Endothelial cell of umbilical vein (primary cell): Measurements from ENCODE around the gene VPS37D. TPM values are rescaled to one million over a fixed set of nuclear protein-coding genes. Genes with fewer than 3 reads are reported as not detected.

Experiments
- BruUV-seq: library from RNA; stranded (reverse); fragments of 400-500 nt; replicated peaks from 2 replicates; lab custom pipeline; 2021; lab: Mats Ljungman, UMichigan
- CTCF ChIA-PET: fragments of 300-600, 350-600 bp; sonication (Branson Sonifier 250); formaldehyde crosslinking; loops from one replicate; lab custom pipeline; 2021; ENCODE audit warnings: antibody characterized with exemption, inconsistent platforms; lab: Charles Lee
- POLR2A ChIA-PET: fragments of 300-600, 350-600 bp; sonication (Branson Sonifier 250); formaldehyde crosslinking; loops from one replicate; lab custom pipeline; 2021; ENCODE audit warnings: antibody characterized with exemption, inconsistent platforms; lab: Charles Lee
- DNase-seq: peaks from one replicate; pipeline ENCODE4 v3.0.0-alpha.2; 2011; ENCODE audit warnings: low read depth, low spot score
- FAIRE-seq: peaks from 2 replicates; lab custom pipeline; 2011; peaks lifted over from hg19 to GRCh38; lab: Jason Lieb, UNC
- H2AFZ ChIP-seq: 2 replicates; pipeline ENCODE4 v1.6.0; 2012; ENCODE audit warnings: low read depth, low read length, control low read depth, inconsistent platforms
- H3K27ac ChIP-seq: 2 replicates; pipeline ENCODE4 v1.5.1; 2011; ENCODE audit warnings: low read depth, mild to moderate bottlenecking, control low read depth, low read length, moderate library complexity; ENCODE audit not compliant: insufficient read depth
- H3K27me3 ChIP-seq, 2 experiments: 2 replicates each; pipeline versions ENCODE4 v1.6.0 to v1.6.1; 2011; ENCODE audit warnings: low read length in 2 of 2, mixed read lengths in 1 of 2; ENCODE audit not compliant: control insufficient read depth in 2 of 2, insufficient read depth in 2 of 2
- H3K36me3 ChIP-seq, 2 experiments: 2 replicates in 1 of 2; 3 replicates in 1 of 2; pipeline ENCODE4 v1.5.1; 2011; ENCODE audit warnings: low read length in 2 of 2, mild to moderate bottlenecking in 1 of 2, moderate library complexity in 1 of 2; ENCODE audit not compliant: control insufficient read depth in 2 of 2, insufficient read depth in 2 of 2; ENCODE audit errors: extremely low read depth in 1 of 2
- H3K4me1 ChIP-seq: 3 replicates; pipeline ENCODE4 v1.5.1; 2011; ENCODE audit warnings: mild to moderate bottlenecking, low read length; ENCODE audit not compliant: control insufficient read depth, insufficient read depth; ENCODE audit errors: extremely low read depth
- H3K4me2 ChIP-seq: 2 replicates; pipeline ENCODE4 v1.6.1; 2011; ENCODE audit warnings: low read length, control low read depth, mixed read lengths; ENCODE audit not compliant: insufficient read depth
- H3K4me3 ChIP-seq, 3 experiments: fragments of 200-600 bp in 1 of 3; sonication (generic), shearing (Covaris generic) in 1 of 3; replicated peaks in 1 of 3; 2 replicates each; pipeline ENCODE4 v1.5.1; 2011 to 2016; ENCODE audit warnings: control low read depth in 3 of 3, low read length in 3 of 3, mild to moderate bottlenecking in 2 of 3, inconsistent platforms in 1 of 3, low read depth in 1 of 3, moderate library complexity in 1 of 3; ENCODE audit not compliant: insufficient read depth in 1 of 3
- H3K79me2 ChIP-seq: 2 replicates; pipeline ENCODE4 v1.6.0; 2012; ENCODE audit warnings: low read length, inconsistent platforms; ENCODE audit not compliant: control insufficient read depth, insufficient read depth
- H3K9ac ChIP-seq: replicated peaks from 2 replicates; pipeline ENCODE3; 2011; ENCODE audit warnings: low read length, control low read depth; ENCODE audit not compliant: insufficient read depth; ENCODE audit errors: extremely low read depth
- H3K9me1 ChIP-seq: replicated peaks from 3 replicates; pipeline ENCODE4 v1.6.0; 2011; ENCODE audit warnings: mild to moderate bottlenecking, low read length; ENCODE audit not compliant: control insufficient read depth, insufficient read depth; ENCODE audit errors: extremely low read depth
- H3K9me3 ChIP-seq: replicated peaks from 2 replicates; pipeline ENCODE4 v1.5.1; 2012; ENCODE audit warnings: low read length, inconsistent platforms; ENCODE audit not compliant: control insufficient read depth, insufficient read depth
- H4K20me1 ChIP-seq: replicated peaks from 2 replicates; pipeline ENCODE3; 2011; ENCODE audit warnings: mild to moderate bottlenecking, low read length; ENCODE audit not compliant: control insufficient read depth, insufficient read depth; ENCODE audit errors: extremely low read depth
- EZH2 ChIP-seq: IDR thresholded peaks from 2 replicates; pipeline ENCODE4 v1.6.1; 2012; ENCODE audit warnings: borderline replicate concordance, low read depth, mild to moderate bottlenecking, moderate library complexity, low read length, inconsistent platforms; ENCODE audit not compliant: severe bottlenecking
- FOS ChIP-seq: IDR thresholded peaks from 2 replicates; pipeline ENCODE4 v1.6.1; 2011; ENCODE audit warnings: mild to moderate bottlenecking, low read length, moderate library complexity, borderline replicate concordance; ENCODE audit not compliant: insufficient read depth
- GATA2 ChIP-seq: IDR thresholded peaks from 2 replicates; pipeline ENCODE4 v1.7.0; 2011; ENCODE audit warnings: low read depth, mild to moderate bottlenecking, moderate library complexity, mixed read lengths, low read length; ENCODE audit not compliant: insufficient read length, insufficient read depth
- MYC ChIP-seq: IDR thresholded peaks from one replicate; pipeline ENCODE4 v1.6.1; 2011; ENCODE audit warnings: mild to moderate bottlenecking, low read depth, low read length
- POLR2A ChIP-seq: IDR thresholded peaks from 2 replicates; pipeline ENCODE4 v1.6.1; 2012; ENCODE audit warnings: low read depth, mild to moderate bottlenecking, control low read depth, low read length
- dilution Hi-C: fragments of 300-500 bp; cut with MboI; formaldehyde crosslinking; loops from one replicate; pipeline ENCODE4 v1.15.0; 2019; ENCODE audit warnings: low sequenced_read_pairs; ENCODE audit not compliant: extremely low pct_ligation_motif_present
- intact Hi-C: fragments of 100-400 bp; cut with micrococcal nuclease; formaldehyde crosslinking; loops from one replicate; pipeline ENCODE4 v1.10.0; 2022
- polyA plus RNA-seq, 4 experiments: library from polyadenylated mRNA; depleted of rRNA in 3 of 4; stranded (reverse) in 3 of 4; unstranded in 1 of 4; fragments of >200 nt; gene quantifications; 2 replicates each; pipeline versions ENCODE4 v1.2.1 to v1.2.3, GENCODE V29; 2011 to 2012; ENCODE audit warnings: missing spikeins in 1 of 4
- total RNA-seq: library from RNA; stranded (reverse); gene quantifications from 2 replicates; pipeline ENCODE4 v1.2.3, GENCODE V29; 2021

Gene VPS37D
- total and polyA plus RNA-seq, 2 donors (not counting 3 experiments of a cell fraction or from before 2014, with no cell fraction given), result 2.0 to 2.1 TPM

DNA sequence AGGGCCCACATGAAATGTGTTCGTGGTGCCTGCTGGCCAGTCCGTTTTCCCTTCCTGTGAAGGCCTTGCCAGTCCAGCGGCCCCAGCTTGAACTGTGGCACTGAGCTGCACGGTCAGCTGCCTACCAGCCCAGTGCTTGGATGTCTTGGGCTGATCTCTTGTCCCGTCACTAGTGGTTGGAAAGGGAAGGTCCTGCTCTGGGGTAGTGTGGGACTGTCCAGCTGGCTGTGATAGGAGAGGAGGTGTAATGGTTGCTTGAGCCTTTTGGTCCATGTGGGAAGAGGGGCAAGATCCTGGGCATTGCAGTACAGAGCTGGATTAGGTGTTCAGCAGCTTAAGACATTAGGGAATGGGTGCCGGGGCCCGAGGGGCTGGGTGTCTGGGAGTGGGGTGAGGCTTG lies 30.8 kb downstream of the VPS37D start:
- ChIA-PET POLR2A (interaction anchor here (0.6 kb wide), 1 partner anchor 13 kb away, joined by 3 read pairs; no protein-coding TSS in a partner anchor), CTCF (interaction anchor here (0.6 to 4.5 kb wide), 7 partner anchors 8 to 246 kb away, joined by 3 to 16 read pairs (median 6); no protein-coding TSS in a partner anchor)
- Histone ChIP-seq H3K79me2 (no peaks in the 10 kb centered on the region), H3K4me1 (no peaks in the 10 kb centered on the region), H3K27me3 (no peaks in the 10 kb centered on the region), H2AFZ (no peak overlapping the region), H3K27ac (no peak overlapping the region), H4K20me1 (no peaks in the 10 kb centered on the region), H3K9me1 (no peaks in the 10 kb centered on the region), H3K4me3 (no peak overlapping the region), H3K4me2 (no peak overlapping the region), H3K9me3 (no peaks in the 10 kb centered on the region), H3K9ac (no peak overlapping the region), H3K36me3 (peaks cover 9 to 42% of the 10 kb centered on the region in 2 experiments)
- BruUV-seq, result no TSS peak
- no peak for TF ChIP-seq POLR2A
- no peak for TF ChIP-seq FOS
- no peak for DNase-seq
- intact Hi-C loops (no loop called here), dilution Hi-C loops (no loop called here)
- no peak for FAIRE-seq

GRCh38 chr7:73699370-73700068 lies 31.9 kb downstream of the VPS37D start:
- peaks cover 7 to 33% of the 10 kb centered on the region in 2 experiments for H3K36me3 ChIP-seq
- dilution Hi-C loops (no loop called here), intact Hi-C loops (no loop called here)
- H3K79me2 ChIP-seq, result no peaks in the 10 kb centered on the region
- H3K27me3 ChIP-seq, result no peaks in the 10 kb centered on the region
- H3K4me2 ChIP-seq, result no peak overlapping the region
- H3K9me1 ChIP-seq, result no peaks in the 10 kb centered on the region
- no peak overlapping the region for H3K4me3 ChIP-seq
- H3K9ac ChIP-seq, result no peak overlapping the region
- no peak for DNase-seq
- no peak overlapping the region for H3K27ac ChIP-seq
- POLR2A ChIA-PET, result no interaction called here
- no peak overlapping the region for H2AFZ ChIP-seq
- no peaks in the 10 kb centered on the region for H4K20me1 ChIP-seq
- CTCF ChIA-PET, result interaction anchor here (4.5 kb wide), 1 partner anchor 92 kb away, joined by 16 read pairs; no protein-coding TSS in a partner anchor
- H3K9me3 ChIP-seq, result no peaks in the 10 kb centered on the region
- TF ChIP-seq POLR2A (no peak), FOS (no peak), GATA2 (no peak), MYC (no peak), EZH2 (no peak)
- BruUV-seq, result no TSS peak
- FAIRE-seq, result no peak
- H3K4me1 ChIP-seq, result no peaks in the 10 kb centered on the region
